Calu3 (cell line): Measurements from ENCODE around the gene TNPO2. TPM values are rescaled to one million over a fixed set of nuclear protein-coding genes. Genes with fewer than 3 reads are reported as not detected.
A peak's percentile ranks its signal among the peaks of the same experiment; 100 is the strongest.
"Not testable (repeated sequence)": the region's sequence is repeated elsewhere in the genome, so short reads cannot be mapped to it uniquely, and the experiment has no call there.

ENCODE experiments used
- BruUV-seq: library from RNA; stranded (reverse); fragments of 400-500 nt; replicated peaks from 2 replicates; lab custom pipeline; 2021; lab: Mats Ljungman, UMichigan
- CTCF ChIA-PET: fragments of 300-600 bp; sonication (Branson Sonifier 250); formaldehyde crosslinking; loops from one replicate; lab custom pipeline; 2022; ENCODE audit warnings: antibody characterized with exemption; lab: Charles Lee
- DNase-seq: peaks from one replicate; pipeline ENCODE4 v3.0.0; 2022
- H3K27ac Mint-ChIP-seq: one replicate; pipeline ENCODE4 v1.8.0; 2022; ENCODE audit warnings: mixed read lengths; ENCODE audit not compliant: unreplicated experiment
- H3K27me3 Mint-ChIP-seq: one replicate; pipeline ENCODE4 v1.8.0; 2022; ENCODE audit warnings: mixed read lengths; ENCODE audit not compliant: unreplicated experiment
- H3K36me3 Mint-ChIP-seq: one replicate; pipeline ENCODE4 v1.8.0; 2022; ENCODE audit warnings: mild to moderate bottlenecking, moderate library complexity, mixed read lengths; ENCODE audit not compliant: insufficient read depth, unreplicated experiment
- H3K4me1 Mint-ChIP-seq: one replicate; pipeline ENCODE4 v1.8.0; 2022; ENCODE audit warnings: mild to moderate bottlenecking, low read depth, mixed read lengths; ENCODE audit not compliant: unreplicated experiment
- H3K4me3 Mint-ChIP-seq: one replicate; pipeline ENCODE4 v1.8.0; 2022; ENCODE audit warnings: mild to moderate bottlenecking, low read depth, moderate library complexity, mixed read lengths; ENCODE audit not compliant: unreplicated experiment
- H3K9me3 Mint-ChIP-seq: one replicate; pipeline ENCODE4 v1.8.0; 2022; ENCODE audit warnings: low read depth, mixed read lengths; ENCODE audit not compliant: unreplicated experiment
- CTCF ChIP-seq: fragments of 200-600 bp; IDR thresholded peaks from one replicate; pipeline ENCODE4 v1.8.0; 2022; ENCODE audit warnings: antibody characterized with exemption; ENCODE audit not compliant: unreplicated experiment
- intact Hi-C: fragments of 100-400 bp; cut with micrococcal nuclease; formaldehyde crosslinking; loops from one replicate; pipeline ENCODE4 v1.10.0; 2022; ENCODE audit not compliant: unreplicated experiment
- total RNA-seq: library from RNA; stranded (reverse); gene quantifications from 2 replicates; pipeline ENCODE4 v1.2.3, GENCODE V29; 2022

Gene TNPO2
- total RNA-seq, 1 experiment from 2014 or later = 67.0 TPM

- H3K27me3 Mint-ChIP-seq = no peaks in the 10 kb centered on the region
- H3K27ac Mint-ChIP-seq = no peak overlapping the region
- no peak for TF ChIP-seq CTCF
- intact Hi-C loops = no loop called here
- CTCF ChIA-PET = no interaction called here
- H3K4me3 Mint-ChIP-seq = no peak overlapping the region
- no peaks in the 10 kb centered on the region for H3K9me3 Mint-ChIP-seq
- BruUV-seq = no TSS peak
- peaks cover 6% of the 10 kb centered on the region for H3K4me1 Mint-ChIP-seq
- DNase-seq = no peak
- H3K36me3 Mint-ChIP-seq = peaks cover 31% of the 10 kb centered on the region
Observed at GRCh38 chr19:12715929-12716328, 7.8 kb downstream of the TNPO2 start.

GRCh38 chr19:12715102-12715501 is 8.6 kb downstream of the TNPO2 start:
- H3K9me3 Mint-ChIP-seq = no peaks in the 10 kb centered on the region
- no peak overlapping the region for H3K4me3 Mint-ChIP-seq
- no TSS peak for BruUV-seq
- TF ChIP-seq CTCF = no peak
- peaks cover 35% of the 10 kb centered on the region for H3K36me3 Mint-ChIP-seq
- no peaks in the 10 kb centered on the region for H3K4me1 Mint-ChIP-seq
- H3K27ac Mint-ChIP-seq = no peak overlapping the region
- H3K27me3 Mint-ChIP-seq = no peaks in the 10 kb centered on the region
- intact Hi-C loops = no loop called here
- CTCF ChIA-PET = no interaction called here
- no peak for DNase-seq

- H3K36me3 Mint-ChIP-seq = peaks cover 44% of the 10 kb centered on the region
- BruUV-seq, H3K4me1 Mint-ChIP-seq, DNase-seq, H3K27me3 Mint-ChIP-seq, H3K27ac Mint-ChIP-seq, H3K9me3 Mint-ChIP-seq, CTCF ChIA-PET, H3K4me3 Mint-ChIP-seq, intact Hi-C loops: not testable (repeated sequence)
Observed at GRCh38 chr19:12713304-12713703, 10.4 kb downstream of the TNPO2 start.

GRCh38 chr19:12712077-12712476 is 11.7 kb downstream of the TNPO2 start:
- CTCF ChIA-PET, intact Hi-C loops, H3K27me3 Mint-ChIP-seq, BruUV-seq, H3K27ac Mint-ChIP-seq, H3K9me3 Mint-ChIP-seq, H3K4me1 Mint-ChIP-seq, H3K4me3 Mint-ChIP-seq: not testable (repeated sequence)
- peaks cover 50% of the 10 kb centered on the region for H3K36me3 Mint-ChIP-seq
- peak; percentile 37 for DNase-seq

GRCh38 chr19:12711187-12711586 is 12.5 kb downstream of the TNPO2 start:
- Mint-ChIP-seq H3K4me1 (no peaks in the 10 kb centered on the region), H3K4me3 (no peak overlapping the region), H3K9me3 (no peaks in the 10 kb centered on the region), H3K36me3 (peaks cover 49% of the 10 kb centered on the region), H3K27ac (no peak overlapping the region), H3K27me3 (no peaks in the 10 kb centered on the region)
- TF ChIP-seq CTCF = no peak
- BruUV-seq = no TSS peak
- CTCF ChIA-PET = no interaction called here
- intact Hi-C loops = no loop called here
- DNase-seq = no peak
